HG03354 (cell line): ENCODE data around the gene WDR20.
"Not testable (repeated sequence)": the region's sequence is repeated elsewhere in the genome, so short reads cannot be mapped to it uniquely, and the experiment has no call there.

Source experiments
- ATAC-seq: cut with Tn5 transposase; IDR thresholded peaks from one replicate; pipeline ENCODE4 v1.9.1; 2021; ENCODE audit warnings: mild to moderate bottlenecking; ENCODE audit not compliant: unreplicated experiment, poor library complexity, severe bottlenecking

The WDR20 gene

GRCh38 chr14:102126807-102127455 lies 12.8 kb upstream of the WDR20 start:
- no peak for ATAC-seq

DNA sequence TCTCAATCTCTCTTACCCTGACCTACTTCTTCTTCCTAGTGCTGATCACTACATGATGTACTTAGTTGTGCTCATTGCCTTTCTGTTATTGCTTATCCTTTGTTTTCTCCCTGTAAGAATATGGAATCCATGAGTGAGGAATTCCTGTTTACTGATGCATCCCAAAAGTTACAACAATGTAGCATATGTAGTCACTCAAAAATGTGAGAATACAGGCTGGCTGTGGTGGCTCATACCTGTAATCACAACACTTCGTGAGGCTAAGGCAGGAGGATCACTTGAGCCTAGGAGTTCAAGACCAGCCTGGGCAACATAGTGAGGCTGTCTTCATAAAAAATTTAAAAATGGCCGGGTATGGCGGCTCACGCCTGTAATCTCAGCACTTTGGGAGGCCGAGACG lies 8.0 kb upstream of the WDR20 start:
- no peak for ATAC-seq

DNA sequence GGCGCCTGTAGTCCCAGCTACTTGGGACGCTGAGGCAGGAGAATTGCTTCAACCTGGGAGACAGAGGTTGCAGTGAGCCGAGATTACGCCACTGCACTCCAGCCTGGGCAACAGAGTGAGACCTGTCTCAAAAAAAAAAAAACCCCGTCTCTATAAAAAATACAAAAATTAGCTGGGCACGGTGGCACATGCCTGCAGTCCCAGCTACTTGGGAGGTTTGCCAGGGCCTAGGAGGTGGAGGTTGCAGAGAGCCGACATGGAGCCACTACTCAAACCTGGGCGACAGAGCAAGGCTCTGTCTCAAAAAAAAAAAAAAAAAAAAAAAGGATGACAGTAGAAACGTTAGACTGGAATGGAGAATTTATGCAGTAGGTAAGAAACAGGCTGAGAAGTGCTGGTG lies 5.7 kb upstream of the WDR20 start:
- ATAC-seq, result not testable (repeated sequence)

- not testable (repeated sequence) for ATAC-seq
Observed at GRCh38 chr14:102134719-102135118, 5.0 kb upstream of the WDR20 start.

GRCh38 chr14:102135456-102135855 lies 4.2 kb upstream of the WDR20 start:
- not testable (repeated sequence) for ATAC-seq

DNA sequence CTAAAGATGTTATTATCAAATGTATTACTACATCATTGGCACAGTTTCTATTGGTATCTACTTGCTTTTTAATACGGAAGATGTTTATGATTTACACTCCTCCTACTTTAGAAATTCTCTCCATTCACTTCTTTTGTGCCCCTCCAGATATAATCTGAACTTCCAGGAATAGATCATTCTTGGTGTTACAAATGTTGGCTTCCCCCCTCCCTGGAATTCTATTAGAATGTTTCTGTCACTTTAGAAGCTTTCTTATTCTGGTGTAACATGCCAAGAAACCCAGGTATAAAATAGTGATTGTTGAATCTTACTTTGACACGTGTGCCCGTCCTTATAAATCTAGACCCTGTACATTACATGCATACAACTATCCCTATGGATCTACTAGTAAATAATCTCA lies 1.2 kb upstream of the WDR20 start:
- no peak for ATAC-seq

- ATAC-seq, result no peak
Observed at GRCh38 chr14:102138961-102139285, 774 bp upstream of the WDR20 start.

DNA sequence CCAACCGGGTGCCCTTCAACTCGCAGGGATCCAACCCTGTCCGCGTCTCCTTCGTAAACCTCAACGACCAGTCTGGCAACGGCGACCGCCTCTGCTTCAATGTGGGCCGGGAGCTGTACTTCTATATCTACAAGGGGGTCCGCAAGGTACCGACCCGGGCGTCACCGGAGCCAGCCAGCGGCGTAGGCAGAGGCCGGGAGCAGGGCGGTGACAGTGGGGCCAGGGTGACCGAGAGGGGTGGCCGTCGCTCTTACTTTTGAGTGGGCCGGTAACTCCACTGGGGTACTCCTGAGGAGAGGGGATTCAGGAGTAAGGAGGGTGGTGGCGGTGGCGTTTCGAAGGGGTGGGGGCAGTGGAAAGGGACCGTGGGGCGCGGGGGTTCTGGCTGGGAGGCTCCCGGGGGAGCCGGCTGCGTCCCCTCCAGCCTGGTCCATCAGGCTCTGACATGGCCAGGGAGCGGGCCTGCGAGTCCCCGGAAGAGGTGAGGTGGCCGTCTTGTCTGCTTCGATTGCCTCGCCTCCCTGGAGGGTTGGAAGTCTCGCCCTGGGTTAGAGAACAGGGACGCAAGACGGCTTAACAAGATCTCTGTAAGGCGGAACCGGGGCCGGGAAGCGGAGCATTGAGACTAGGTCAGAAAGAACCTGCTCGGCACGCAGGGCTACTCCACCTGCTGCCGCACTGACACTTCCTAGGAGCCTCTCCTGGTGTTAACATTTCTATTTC lies 491 bp downstream of the WDR20 start:
- peak; percentile 23 for ATAC-seq

DNA sequence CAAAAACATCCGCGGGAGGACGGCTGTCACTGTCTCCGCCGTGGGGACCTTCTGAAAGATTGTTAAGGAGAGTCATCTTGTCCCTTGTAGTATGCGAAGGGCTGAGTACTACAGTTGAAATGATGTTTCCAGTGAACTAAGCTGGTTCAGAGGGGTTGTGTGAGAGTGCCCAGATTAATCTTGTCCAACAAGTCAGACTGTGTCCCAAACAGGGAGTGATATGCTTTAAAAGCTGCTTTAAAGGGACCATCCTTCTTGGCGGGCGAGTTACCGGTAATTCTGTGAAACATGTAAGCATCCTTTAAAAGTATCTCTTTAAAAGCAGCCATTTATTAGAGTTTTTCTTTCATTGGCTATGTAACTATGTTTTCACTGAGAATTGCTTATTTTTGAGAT lies 1.1 kb downstream of the WDR20 start:
- ATAC-seq, result no peak

- no peak for ATAC-seq
Observed at GRCh38 chr14:102141797-102142196, 2.1 kb downstream of the WDR20 start.

DNA sequence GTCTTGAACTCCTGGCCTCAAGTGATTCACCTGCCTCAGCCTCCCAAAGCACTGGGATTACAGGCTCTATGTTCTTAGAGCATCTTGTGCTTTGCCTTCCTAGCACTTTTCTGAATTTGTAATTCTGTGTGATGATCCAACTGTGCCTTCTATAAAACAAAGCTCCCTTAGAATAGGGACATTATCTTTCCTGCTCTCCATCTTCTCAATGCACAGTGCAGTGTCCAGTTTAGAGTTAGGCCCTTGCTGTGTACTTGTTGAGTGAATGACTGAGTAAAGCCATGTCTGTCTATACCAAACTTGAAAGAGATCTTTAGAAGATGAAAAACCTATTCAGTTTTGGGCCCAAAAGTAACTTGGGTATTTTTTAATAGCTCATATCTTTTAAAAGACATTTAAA lies 5.2 kb downstream of the WDR20 start:
- ATAC-seq, result no peak

DNA sequence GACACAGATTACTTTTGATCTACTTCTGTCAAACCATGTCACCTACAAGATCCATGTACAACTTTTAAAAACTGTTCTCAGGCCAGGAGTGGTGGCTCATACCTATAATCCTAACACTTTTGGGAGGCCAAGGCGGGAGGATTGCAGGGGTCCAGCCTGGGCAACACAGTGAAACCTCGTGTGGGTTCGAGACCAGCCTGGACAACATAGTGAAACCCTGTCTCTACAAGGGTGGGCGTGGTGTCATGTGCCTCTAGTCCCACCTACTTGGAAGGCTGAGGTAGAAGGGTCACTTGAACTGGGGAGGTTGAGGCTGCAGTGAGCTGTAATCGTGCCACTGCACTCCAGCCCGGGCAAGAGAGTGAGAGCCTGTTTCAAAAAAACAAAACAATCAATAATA lies 5.7 kb downstream of the WDR20 start:
- no peak for ATAC-seq

DNA sequence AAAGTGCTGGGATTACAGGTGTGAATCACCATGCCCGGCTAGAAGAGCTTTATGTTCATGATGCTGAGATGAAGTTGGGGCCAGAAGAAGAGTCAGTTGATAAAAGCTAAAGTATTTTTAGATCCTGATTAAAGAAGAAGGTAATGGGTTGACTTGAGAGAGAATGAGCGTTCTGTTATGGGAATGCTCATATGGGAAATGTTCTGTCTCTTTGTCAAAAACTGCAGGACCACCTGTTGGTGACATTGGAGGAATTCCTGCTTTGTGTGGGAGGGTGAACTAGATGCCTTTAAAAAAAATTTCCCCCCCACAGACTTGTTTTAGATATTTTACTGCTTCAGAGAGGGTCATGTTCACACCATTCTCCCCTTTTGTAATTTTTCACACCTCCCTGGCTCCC lies 6.7 kb downstream of the WDR20 start:
- ATAC-seq, result no peak

- no peak for ATAC-seq
Observed at GRCh38 chr14:102150083-102150482, 10.4 kb downstream of the WDR20 start.

- no peak for ATAC-seq
Observed at GRCh38 chr14:102150744-102151143, 11.0 kb downstream of the WDR20 start.

GRCh38 chr14:102151411-102151810 lies 11.7 kb downstream of the WDR20 start:
- not testable (repeated sequence) for ATAC-seq

DNA sequence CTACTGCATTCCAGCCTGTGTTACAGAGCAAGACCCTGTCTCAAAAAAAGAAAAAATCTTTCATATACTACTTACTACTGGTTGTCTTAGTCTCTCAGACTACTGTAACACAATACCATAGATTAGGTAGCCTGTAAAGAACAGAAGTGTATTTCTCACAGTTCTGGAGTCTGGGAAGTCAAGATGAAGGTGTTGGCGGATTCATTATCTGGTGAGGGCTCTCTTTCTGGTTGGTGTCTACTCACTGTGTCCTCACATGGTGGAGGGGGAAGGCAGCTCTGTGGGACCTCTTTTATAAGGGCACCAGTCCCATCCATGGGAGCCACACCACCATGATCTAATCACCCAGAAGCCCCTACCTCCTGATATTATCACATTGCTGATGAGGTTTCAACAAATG lies 14.4 kb downstream of the WDR20 start:
- no peak for ATAC-seq

GRCh38 chr14:102154821-102155549 lies 15.3 kb downstream of the WDR20 start:
- ATAC-seq, result no peak

DNA sequence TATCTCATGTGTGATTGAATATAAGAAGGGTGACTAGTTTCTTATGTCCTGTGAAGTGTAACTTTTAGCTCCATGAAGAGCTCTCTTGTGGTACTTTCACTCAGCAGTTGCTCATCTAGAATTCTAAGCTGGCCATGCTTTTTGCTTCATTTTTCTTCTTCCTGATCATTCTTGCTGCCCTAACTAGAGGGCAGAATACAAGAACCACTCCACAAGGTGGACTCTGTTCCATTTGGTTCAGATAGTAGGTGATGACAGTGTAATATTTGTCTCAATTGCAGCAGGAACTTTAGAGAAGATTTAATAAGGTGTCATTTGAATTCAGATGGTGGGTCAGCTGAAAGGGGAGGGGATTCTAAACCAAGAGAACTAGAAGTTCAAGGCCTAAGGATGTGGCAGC lies 17.6 kb downstream of the WDR20 start:
- ATAC-seq, result no peak

GRCh38 chr14:102158797-102159196 lies 19.1 kb downstream of the WDR20 start:
- ATAC-seq, result no peak

DNA sequence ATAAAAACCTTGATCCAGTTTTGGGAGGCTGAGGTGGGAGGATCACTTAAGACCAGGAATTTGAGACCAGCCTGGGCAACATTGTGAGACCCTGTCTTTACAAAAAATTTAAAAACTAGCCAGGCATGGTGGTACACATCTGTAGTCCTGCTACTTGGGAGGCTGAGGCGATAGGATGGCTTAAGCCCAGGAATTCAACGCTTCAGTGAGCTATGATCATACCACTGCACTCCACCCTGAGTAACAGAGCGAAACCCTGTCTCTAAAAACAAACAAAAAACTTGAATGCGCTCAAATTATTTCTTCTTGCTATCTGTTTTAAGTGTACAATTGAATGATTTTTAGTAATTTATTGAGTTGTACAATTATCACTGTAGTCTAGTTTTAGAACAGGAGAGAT lies 20.1 kb downstream of the WDR20 start:
- no peak for ATAC-seq
